ENCODE results near the gene SCMH1.

SCMH1 gene

GRCh38 chr1:41249319-41249718, 7.2 kb upstream of the SCMH1 start:
- H3K4me2 ChIP-seq (ENCODE audit: low read length), result no peak overlapping the region
- no peak overlapping the region for H3K9ac ChIP-seq (ENCODE audit: low read length)
- no peaks in the 10 kb centered on the region for H3K27me3 ChIP-seq (ENCODE audit: low read depth, low read length)
- no peaks in the 10 kb centered on the region for H3K36me3 ChIP-seq (replicated peaks; ENCODE audit: low read depth, low read length)
- no peak overlapping the region for H2AFZ ChIP-seq (ENCODE audit: low read depth, low read length)
- H4K20me1 ChIP-seq (ENCODE audit: insufficient read depth, low read length), result no peaks in the 10 kb centered on the region
- H3K9me3 ChIP-seq (ENCODE audit: insufficient read depth, low read length), result no peaks in the 10 kb centered on the region
- no peaks in the 10 kb centered on the region for H3K79me2 ChIP-seq (ENCODE audit: low read length)
- H3K27ac ChIP-seq (ENCODE audit: low read length), result no peak overlapping the region
- TF ChIP-seq CTCF (IDR thresholded peaks at IDR 0.05; ENCODE audit: low read depth, low read length) (no peak), EZH2phosphoT487 (IDR thresholded peaks at IDR 0.05; ENCODE audit: low read depth) (no peak)
- H3K4me3 ChIP-seq (ENCODE audit: low read length), result no peak overlapping the region
- no peaks in the 10 kb centered on the region for H3K4me1 ChIP-seq (ENCODE audit: low read length)

GRCh38 chr1:41246568-41246967, 4.5 kb upstream of the SCMH1 start:
- H3K79me2 ChIP-seq (ENCODE audit: low read length), result peaks cover 15% of the 10 kb centered on the region; the same call in 1 of the 2 replicates
- no peak overlapping the region for H3K9ac ChIP-seq (ENCODE audit: low read length)
- no peaks in the 10 kb centered on the region for H3K27me3 ChIP-seq (ENCODE audit: low read depth, low read length)
- no peak overlapping the region for H3K4me3 ChIP-seq (ENCODE audit: low read length)
- H3K27ac ChIP-seq (ENCODE audit: low read length), result no peak overlapping the region
- H3K36me3 ChIP-seq (replicated peaks; ENCODE audit: low read depth, low read length), result no peaks in the 10 kb centered on the region
- H3K4me2 ChIP-seq (ENCODE audit: low read length), result no peak overlapping the region
- H3K9me3 ChIP-seq (ENCODE audit: insufficient read depth, low read length), result no peaks in the 10 kb centered on the region
- H3K4me1 ChIP-seq (ENCODE audit: low read length), result peaks cover 12% of the 10 kb centered on the region
- TF ChIP-seq EZH2phosphoT487 (IDR thresholded peaks at IDR 0.05; ENCODE audit: low read depth) (no peak), CTCF (IDR thresholded peaks at IDR 0.05; ENCODE audit: low read depth, low read length) (no peak)
- H4K20me1 ChIP-seq (ENCODE audit: insufficient read depth, low read length), result no peaks in the 10 kb centered on the region
- no peak overlapping the region for H2AFZ ChIP-seq (ENCODE audit: low read depth, low read length)

- H3K9me3 ChIP-seq (ENCODE audit: insufficient read depth, low read length), result no peaks in the 10 kb centered on the region
- H4K20me1 ChIP-seq (ENCODE audit: insufficient read depth, low read length), result no peaks in the 10 kb centered on the region
- peaks cover 23% of the 10 kb centered on the region for H3K79me2 ChIP-seq (ENCODE audit: low read length)
- H3K27ac ChIP-seq (ENCODE audit: low read length), result no peak overlapping the region
- TF ChIP-seq CTCF (IDR thresholded peaks at IDR 0.05; ENCODE audit: low read depth, low read length), result no peak
- no peak for TF ChIP-seq EZH2phosphoT487 (IDR thresholded peaks at IDR 0.05; ENCODE audit: low read depth)
- no peaks in the 10 kb centered on the region for H3K27me3 ChIP-seq (ENCODE audit: low read depth, low read length)
- H3K4me2 ChIP-seq (ENCODE audit: low read length), result no peak overlapping the region
- H3K4me1 ChIP-seq (ENCODE audit: low read length), result peaks cover 16% of the 10 kb centered on the region
- H3K9ac ChIP-seq (ENCODE audit: low read length), result no peak overlapping the region
- no peak overlapping the region for H3K4me3 ChIP-seq (ENCODE audit: low read length)
- no peaks in the 10 kb centered on the region for H3K36me3 ChIP-seq (replicated peaks; ENCODE audit: low read depth, low read length)
- H2AFZ ChIP-seq (ENCODE audit: low read depth, low read length), result no peak overlapping the region
Observed at GRCh38 chr1:41245659-41246058, 3.6 kb upstream of the SCMH1 start.

- Histone ChIP-seq H4K20me1 (ENCODE audit: insufficient read depth, low read length) (peaks cover 21% of the 10 kb centered on the region), H3K27me3 (ENCODE audit: low read depth, low read length) (no peaks in the 10 kb centered on the region), H3K79me2 (ENCODE audit: low read length) (peaks cover 49% of the 10 kb centered on the region), H3K27ac (ENCODE audit: low read length) (peak overlapping the region; percentile 80), H3K9ac (ENCODE audit: low read length) (peak overlapping the region; percentile 97), H3K36me3 (replicated peaks; ENCODE audit: low read depth, low read length) (no peaks in the 10 kb centered on the region), H3K4me1 (ENCODE audit: low read length) (peaks cover 38% of the 10 kb centered on the region), H3K9me3 (ENCODE audit: insufficient read depth, low read length) (no peaks in the 10 kb centered on the region), H3K4me3 (ENCODE audit: low read length) (peak overlapping the region; percentile 98), H3K4me2 (ENCODE audit: low read length) (peak overlapping the region; percentile 90), H2AFZ (ENCODE audit: low read depth, low read length) (0 out of 2 replicates have a peak overlapping the region, but pooled peaks have one; percentile 85)
- TF ChIP-seq EZH2phosphoT487 (IDR thresholded peaks at IDR 0.05; ENCODE audit: low read depth) (no peak), CTCF (IDR thresholded peaks at IDR 0.05; ENCODE audit: low read depth, low read length) (no peak)
Observed at GRCh38 chr1:41243079-41243385, 926 bp upstream of the SCMH1 start.

Data from OCI-LY3 (cell line).